Astrocyte of the cerebellum (primary cell): Measurements from ENCODE around the gene TFCP2L1.
A peak's percentile ranks its signal among the peaks of the same experiment; 100 is the strongest.

Experiments used
- DNase-seq: peaks from one replicate; pipeline ENCODE4 v3.0.0-alpha.2; 2011; ENCODE audit warnings: low read depth
- H3K4me3 ChIP-seq: 2 replicates; pipeline ENCODE4 v1.5.1; 2011; ENCODE audit warnings: mild to moderate bottlenecking, low read depth, low read length, moderate library complexity
- CTCF ChIP-seq: IDR thresholded peaks from 2 replicates; pipeline ENCODE4 v1.5.1; 2012; ENCODE audit warnings: low read length, low read depth, moderate library complexity, mild to moderate bottlenecking; ENCODE audit errors: missing control alignments
- in situ Hi-C: cut with HindIII; loops from 2 replicates; pipeline ENCODE4 v1.10.0; 2017; ENCODE audit warnings: low sequenced_read_pairs

Gene TFCP2L1

DNA sequence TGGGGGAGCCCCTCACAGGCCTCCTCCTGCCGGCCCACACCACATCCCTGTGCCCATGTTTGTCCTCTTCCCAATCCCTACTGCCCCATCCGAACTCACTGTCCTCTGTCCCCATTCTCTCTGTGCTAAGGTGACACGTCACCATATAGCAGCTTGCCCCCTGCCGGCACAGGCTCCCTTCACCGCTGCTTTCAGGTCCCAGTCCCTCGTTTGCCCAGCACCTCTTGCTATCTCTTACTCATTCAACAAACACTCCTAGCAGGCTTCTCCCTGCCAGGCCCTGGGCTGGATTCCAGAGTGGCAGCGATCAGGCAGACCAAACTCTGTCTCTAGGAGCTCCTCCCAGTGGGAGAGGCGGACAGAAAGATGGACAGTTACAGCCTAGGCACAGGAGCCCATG is 74.3 kb downstream of the TFCP2L1 start:
- no peak for DNase-seq
- no peak overlapping the region for H3K4me3 ChIP-seq
- TF ChIP-seq CTCF, result no peak
- in situ Hi-C loops, result no loop called here

- no peak for DNase-seq
- in situ Hi-C loops, result no loop called here
- no peak overlapping the region for H3K4me3 ChIP-seq
- TF ChIP-seq CTCF, result no peak
Observed at GRCh38 chr2:121209014-121209610, 75.9 kb downstream of the TFCP2L1 start.

- TF ChIP-seq CTCF, result no peak
- no peak for DNase-seq
- in situ Hi-C loops, result no loop called here
- no peak overlapping the region for H3K4me3 ChIP-seq
Observed at GRCh38 chr2:121207494-121207893, 77.5 kb downstream of the TFCP2L1 start.

- DNase-seq, result peak; percentile 58
- no peak for TF ChIP-seq CTCF
- in situ Hi-C loops, result no loop called here
- H3K4me3 ChIP-seq, result no peak overlapping the region
Observed at GRCh38 chr2:121205321-121205942, 79.6 kb downstream of the TFCP2L1 start.

DNA sequence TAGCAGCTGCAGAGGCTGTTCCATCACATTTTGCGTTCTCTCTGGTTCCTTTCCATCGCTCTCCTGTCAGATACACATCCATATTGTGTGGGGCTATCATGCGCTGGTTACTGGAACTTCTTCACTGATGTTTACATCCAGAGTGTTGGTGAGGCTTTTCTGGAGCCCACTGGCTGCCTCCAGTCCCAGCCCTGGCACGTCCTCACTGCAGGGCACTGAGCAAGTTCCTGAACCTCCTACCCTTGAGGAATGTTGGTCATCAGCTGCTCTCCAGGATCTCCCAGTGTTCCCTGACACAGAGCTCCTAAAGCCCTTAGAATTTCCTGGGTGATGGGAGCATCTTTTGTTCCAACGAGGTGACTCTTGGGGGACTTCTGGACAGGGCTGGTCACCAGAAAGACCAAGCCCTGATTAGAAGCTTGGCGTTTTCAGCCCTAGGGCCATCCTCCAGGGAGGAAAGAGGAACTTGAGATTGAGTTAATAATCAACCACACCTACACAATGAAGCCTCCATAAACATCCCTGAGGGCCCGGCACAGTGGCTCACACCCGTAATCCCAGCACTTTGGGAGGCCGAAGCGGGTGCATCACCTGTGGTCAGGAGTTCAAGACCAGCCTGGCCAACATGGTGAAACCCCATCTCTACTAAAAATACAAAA is 81.3 kb downstream of the TFCP2L1 start:
- no peak for TF ChIP-seq CTCF
- in situ Hi-C loops, result no loop called here
- H3K4me3 ChIP-seq, result no peak overlapping the region
- no peak for DNase-seq

DNA sequence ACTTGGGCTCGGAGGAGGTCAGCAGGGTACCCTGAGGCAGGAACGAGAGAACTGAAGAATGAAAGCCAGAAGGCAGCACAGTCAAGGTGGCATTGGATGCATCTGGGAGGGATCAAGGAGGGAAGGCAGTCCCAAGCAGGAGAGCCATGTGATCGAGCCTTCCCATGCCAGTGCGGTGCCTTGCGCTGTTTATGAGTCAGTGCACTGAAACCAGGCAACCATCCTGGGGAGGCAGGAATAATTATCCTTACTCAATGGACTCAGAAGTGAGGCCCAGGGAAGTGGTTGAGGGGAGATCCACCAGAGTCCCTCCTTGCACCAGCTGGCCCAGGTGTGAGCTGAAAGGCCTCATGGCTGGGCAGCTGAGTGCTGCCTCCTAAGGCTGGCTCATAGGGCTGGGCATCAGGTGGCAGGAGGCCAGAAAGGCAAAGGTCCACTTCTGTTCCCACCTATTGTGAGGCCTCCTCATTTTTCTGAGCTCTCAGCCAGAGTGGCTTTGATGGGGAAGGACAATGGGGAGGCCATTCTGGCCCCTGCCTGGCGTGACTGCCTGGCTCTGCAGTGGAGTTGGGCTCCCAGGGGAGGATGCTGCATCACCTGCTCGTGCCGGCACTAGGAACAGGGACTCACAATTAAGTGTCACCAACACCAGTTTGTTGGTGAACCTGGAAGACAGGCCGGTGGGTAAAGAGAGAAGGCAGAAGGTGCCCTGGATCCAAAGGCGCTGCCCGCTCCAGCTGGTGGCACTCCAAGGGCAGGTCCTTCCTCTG is 82.3 kb downstream of the TFCP2L1 start:
- no peak for TF ChIP-seq CTCF
- in situ Hi-C loops, result no loop called here
- DNase-seq, result no peak
- no peak overlapping the region for H3K4me3 ChIP-seq
